HEK293 (cell line): ENCODE measurements around the gene SRSF1.

ENCODE experiments used
- CTCF ChIP-seq: fragments of 450-650 bp; formaldehyde crosslinking; IDR thresholded peaks from 2 replicates; pipeline ENCODE4 v1.5.1; 2016; ENCODE audit warnings: missing biosample characterization, missing genetic modification characterization
- TSHZ1 ChIP-seq: fragments of 450-650 bp; formaldehyde crosslinking; IDR thresholded peaks from 2 replicates; pipeline ENCODE4 v1.5.1; 2016; ENCODE audit warnings: missing biosample characterization, missing genetic modification characterization, borderline replicate concordance
- ZNF274 ChIP-seq, 2 experiments: fragments of 200-500 bp in 1 of 2; fragments of 450-650 bp in 1 of 2; sonication (Bioruptor generic) in 1 of 2; formaldehyde crosslinking in 1 of 2; IDR thresholded peaks; 2 replicates each; pipeline versions ENCODE4 v1.5.1 to v1.6.1; 2014 to 2016; ENCODE audit warnings: borderline replicate concordance in 1 of 2, inconsistent platforms in 1 of 2, low read length in 1 of 2, missing biosample characterization in 1 of 2, missing genetic modification characterization in 1 of 2
- ZNF426 ChIP-seq: fragments of 450-650 bp; formaldehyde crosslinking; IDR thresholded peaks from 2 replicates; pipeline ENCODE4 v1.5.1; 2017; ENCODE audit warnings: missing biosample characterization, missing genetic modification characterization, mild to moderate bottlenecking, inconsistent platforms, moderate library complexity
- TF ChIP-seq, protein P1 (sequence below): fragments of 450-650 bp; formaldehyde crosslinking; IDR thresholded peaks from 2 replicates; pipeline ENCODE4 v1.5.1; 2017; ENCODE audit warnings: missing biosample characterization, missing genetic modification characterization

DNA sequence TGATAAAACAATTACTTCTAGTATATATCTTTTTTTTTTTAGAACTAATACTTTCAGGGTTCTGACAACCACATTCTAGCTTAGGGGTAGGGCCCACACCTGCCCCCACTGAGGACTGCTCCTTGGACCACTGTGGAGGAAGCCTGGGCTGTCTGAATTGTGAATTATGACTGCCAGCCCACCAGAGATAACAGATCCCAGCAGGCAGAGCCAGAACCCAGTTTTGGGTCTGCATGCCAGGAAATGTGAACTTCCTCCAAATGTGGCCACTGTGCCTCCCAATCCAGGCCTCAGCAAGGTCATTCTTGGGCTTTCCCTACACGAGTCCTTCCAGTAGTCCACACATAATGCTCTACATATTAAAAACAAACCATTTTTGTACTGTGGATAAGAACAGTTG is 34.9 kb downstream of the SRSF1 start:
- TF ChIP-seq TSHZ1 (no peak), ZNF274 (IDR thresholded peaks at IDR 0.05; ENCODE audit: low read length) (no peak), ZNF274 (tag by site-specific recombination; IDR thresholded peaks at IDR 0.05; ENCODE audit: borderline replicate concordance) (no peak), CTCF (tag by site-specific recombination) (no peak), ZNF426 (tag by site-specific recombination) (no peak)
- TF ChIP-seq, protein P1, sequence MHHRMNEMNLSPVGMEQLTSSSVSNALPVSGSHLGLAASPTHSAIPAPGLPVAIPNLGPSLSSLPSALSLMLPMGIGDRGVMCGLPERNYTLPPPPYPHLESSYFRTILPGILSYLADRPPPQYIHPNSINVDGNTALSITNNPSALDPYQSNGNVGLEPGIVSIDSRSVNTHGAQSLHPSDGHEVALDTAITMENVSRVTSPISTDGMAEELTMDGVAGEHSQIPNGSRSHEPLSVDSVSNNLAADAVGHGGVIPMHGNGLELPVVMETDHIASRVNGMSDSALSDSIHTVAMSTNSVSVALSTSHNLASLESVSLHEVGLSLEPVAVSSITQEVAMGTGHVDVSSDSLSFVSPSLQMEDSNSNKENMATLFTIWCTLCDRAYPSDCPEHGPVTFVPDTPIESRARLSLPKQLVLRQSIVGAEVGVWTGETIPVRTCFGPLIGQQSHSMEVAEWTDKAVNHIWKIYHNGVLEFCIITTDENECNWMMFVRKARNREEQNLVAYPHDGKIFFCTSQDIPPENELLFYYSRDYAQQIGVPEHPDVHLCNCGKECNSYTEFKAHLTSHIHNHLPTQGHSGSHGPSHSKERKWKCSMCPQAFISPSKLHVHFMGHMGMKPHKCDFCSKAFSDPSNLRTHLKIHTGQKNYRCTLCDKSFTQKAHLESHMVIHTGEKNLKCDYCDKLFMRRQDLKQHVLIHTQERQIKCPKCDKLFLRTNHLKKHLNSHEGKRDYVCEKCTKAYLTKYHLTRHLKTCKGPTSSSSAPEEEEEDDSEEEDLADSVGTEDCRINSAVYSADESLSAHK (tag by site-specific recombination) = no peak
